WI38 (cell line): ENCODE results near the gene RTN4IP1.

ENCODE experiments used
- H3K4me3 ChIP-seq: 2 replicates; pipeline ENCODE4 v1.5.1; 2011; ENCODE audit warnings: low read depth, mild to moderate bottlenecking, control low read depth, low read length
- TF ChIP-seq, protein P1 (sequence below): IDR thresholded peaks from 2 replicates; pipeline ENCODE4 v1.5.1; 2012; ENCODE audit warnings: low read depth, mild to moderate bottlenecking, control low read depth, low read length

Gene RTN4IP1

GRCh38 chr6:106546691-106547414, 82.4 kb downstream of the RTN4IP1 start:
- TF ChIP-seq, protein P1, sequence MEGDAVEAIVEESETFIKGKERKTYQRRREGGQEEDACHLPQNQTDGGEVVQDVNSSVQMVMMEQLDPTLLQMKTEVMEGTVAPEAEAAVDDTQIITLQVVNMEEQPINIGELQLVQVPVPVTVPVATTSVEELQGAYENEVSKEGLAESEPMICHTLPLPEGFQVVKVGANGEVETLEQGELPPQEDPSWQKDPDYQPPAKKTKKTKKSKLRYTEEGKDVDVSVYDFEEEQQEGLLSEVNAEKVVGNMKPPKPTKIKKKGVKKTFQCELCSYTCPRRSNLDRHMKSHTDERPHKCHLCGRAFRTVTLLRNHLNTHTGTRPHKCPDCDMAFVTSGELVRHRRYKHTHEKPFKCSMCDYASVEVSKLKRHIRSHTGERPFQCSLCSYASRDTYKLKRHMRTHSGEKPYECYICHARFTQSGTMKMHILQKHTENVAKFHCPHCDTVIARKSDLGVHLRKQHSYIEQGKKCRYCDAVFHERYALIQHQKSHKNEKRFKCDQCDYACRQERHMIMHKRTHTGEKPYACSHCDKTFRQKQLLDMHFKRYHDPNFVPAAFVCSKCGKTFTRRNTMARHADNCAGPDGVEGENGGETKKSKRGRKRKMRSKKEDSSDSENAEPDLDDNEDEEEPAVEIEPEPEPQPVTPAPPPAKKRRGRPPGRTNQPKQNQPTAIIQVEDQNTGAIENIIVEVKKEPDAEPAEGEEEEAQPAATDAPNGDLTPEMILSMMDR = no peak
- H3K4me3 ChIP-seq = no peak overlapping the region

DNA sequence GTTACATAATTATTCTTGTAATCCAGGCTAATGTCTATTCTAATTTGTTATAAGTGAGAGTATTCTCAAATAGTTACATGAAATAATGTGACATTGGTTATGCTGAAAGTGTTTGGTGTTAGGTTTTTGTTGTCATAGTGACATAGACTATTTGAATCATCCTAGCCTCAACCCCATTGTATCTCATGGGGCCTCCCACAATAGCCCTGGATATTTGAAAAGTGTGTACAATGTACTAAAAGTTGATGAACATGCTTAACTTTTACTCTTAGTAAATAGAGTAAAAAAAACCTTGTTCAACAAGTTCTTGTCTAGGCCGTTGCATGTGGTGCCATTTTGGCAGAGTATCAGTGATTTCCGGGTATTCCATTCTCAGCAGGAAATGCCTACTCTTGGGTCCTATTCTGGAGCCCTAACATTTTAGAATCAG, 83.0 kb downstream of the RTN4IP1 start:
- no peak overlapping the region for H3K4me3 ChIP-seq

GRCh38 chr6:106540907-106541306, 88.4 kb downstream of the RTN4IP1 start:
- H3K4me3 ChIP-seq = no peak overlapping the region

More for the DNA sequence above, 83.0 kb downstream of the RTN4IP1 start:
- TF ChIP-seq, protein P1 = no peak

DNA sequence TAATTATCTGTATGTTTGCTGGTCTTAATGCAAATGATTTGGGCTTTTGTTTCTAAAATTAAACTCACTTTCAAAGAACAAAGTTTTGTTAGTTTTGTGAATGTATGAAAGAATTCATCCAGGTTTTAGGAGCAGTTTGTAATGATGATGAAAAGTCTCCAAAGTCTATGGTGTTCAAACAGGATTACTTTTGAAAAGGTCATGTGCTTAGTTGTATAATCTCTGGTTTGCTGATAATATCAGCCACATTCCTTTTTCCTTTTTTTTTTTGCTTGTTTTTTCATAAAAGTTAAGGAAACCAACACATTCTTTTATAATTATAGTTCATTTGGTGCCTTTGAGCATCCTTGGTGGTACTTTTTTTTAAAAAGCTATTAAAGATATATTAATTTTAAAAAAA, 88.9 kb downstream of the RTN4IP1 start:
- TF ChIP-seq, protein P1 = no peak
- no peak overlapping the region for H3K4me3 ChIP-seq

More at GRCh38 chr6:106540907-106541306, 88.4 kb downstream of the RTN4IP1 start:
- TF ChIP-seq, protein P1 = no peak

- TF ChIP-seq, protein P1 = no peak
- no peak overlapping the region for H3K4me3 ChIP-seq
These were observed 89.4 kb downstream of the RTN4IP1 start for GRCh38 chr6:106539936-106540335.

- TF ChIP-seq, protein P1 = no peak
- no peak overlapping the region for H3K4me3 ChIP-seq
These were observed 91.2 kb downstream of the RTN4IP1 start for GRCh38 chr6:106538145-106538544.

DNA sequence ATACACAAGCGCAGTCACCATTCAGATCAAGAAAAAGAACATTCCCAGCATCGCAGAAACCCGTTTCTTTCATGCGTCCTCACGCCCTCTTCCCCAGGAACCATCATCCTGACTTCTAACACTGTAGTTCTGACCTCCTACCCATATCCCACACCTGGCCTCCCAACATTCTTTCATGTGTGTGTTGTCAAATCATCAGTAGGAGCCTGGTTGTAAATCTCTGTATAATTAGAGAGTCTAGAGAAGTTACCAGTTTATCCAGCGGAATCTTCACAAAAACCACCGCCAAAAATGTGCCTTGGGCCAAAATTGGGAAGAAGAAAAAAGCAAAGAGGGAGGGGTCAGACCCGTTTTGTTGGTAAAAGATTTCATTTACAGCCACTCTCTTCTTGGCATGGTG, 91.6 kb downstream of the RTN4IP1 start:
- H3K4me3 ChIP-seq = no peak overlapping the region
- TF ChIP-seq, protein P1 = no peak
